OCI-LY3 (cell line): ENCODE results near the gene COL6A3.

Source experiments
- H2AFZ ChIP-seq: fragments of 200-600, 300-600 bp; shearing (Covaris generic); 2 replicates; pipeline ENCODE4 v1.6.0; 2014; ENCODE audit warnings: antibody characterized with exemption, low read depth, low read length
- H3K27ac ChIP-seq: fragments of 200-600, 300-600 bp; sonication (generic); 2 replicates; pipeline ENCODE4 v1.5.1; 2014; ENCODE audit warnings: mild to moderate bottlenecking, low read length, moderate library complexity, mixed read lengths
- H3K27me3 ChIP-seq: fragments of 200-600, 300-600 bp; sonication (generic); 2 replicates; pipeline ENCODE4 v1.6.1; 2014; ENCODE audit warnings: low read depth, low read length, mixed read lengths
- H3K36me3 ChIP-seq: fragments of 200-600, 300-600 bp; sonication (generic); replicated peaks from 2 replicates; pipeline ENCODE3; 2014; ENCODE audit warnings: low read depth, low read length, mixed read lengths
- H3K4me1 ChIP-seq: fragments of 300-600, 200-600 bp; sonication (generic); 2 replicates; pipeline ENCODE4 v1.6.1; 2014; ENCODE audit warnings: low read length, mixed read lengths
- H3K4me2 ChIP-seq: fragments of 200-600, 300-600 bp; sonication (generic); 2 replicates; pipeline ENCODE4 v1.6.1; 2014; ENCODE audit warnings: low read length, mixed read lengths
- H3K4me3 ChIP-seq: fragments of 300-600, 200-600 bp; sonication (generic); 2 replicates; pipeline ENCODE4 v1.5.1; 2014; ENCODE audit warnings: antibody characterized with exemption, mild to moderate bottlenecking, low read length, moderate library complexity
- H3K79me2 ChIP-seq: fragments of 300-600, 200-600 bp; shearing (Covaris generic); 2 replicates; pipeline ENCODE4 v1.6.1; 2014; ENCODE audit warnings: mild to moderate bottlenecking, low read length, mixed read lengths
- H3K9ac ChIP-seq: fragments of 300-600, 200-600 bp; shearing (Covaris generic); 2 replicates; pipeline ENCODE4 v1.6.0; 2014; ENCODE audit warnings: mild to moderate bottlenecking, low read length, moderate library complexity
- H3K9me3 ChIP-seq: fragments of 200-600, 300-600 bp; shearing (Covaris generic); 2 replicates; pipeline ENCODE4 v1.6.1; 2014; ENCODE audit warnings: low read length, mixed read lengths; ENCODE audit not compliant: insufficient read depth
- H4K20me1 ChIP-seq: fragments of 200-600, 300-600 bp; sonication (generic); 2 replicates; pipeline ENCODE4 v1.6.1; 2016; ENCODE audit warnings: low read length, mixed read lengths; ENCODE audit not compliant: insufficient read depth
- CTCF ChIP-seq: fragments of 200-600, 300-600 bp; sonication (generic); IDR thresholded peaks from 2 replicates; pipeline ENCODE4 v1.5.1; 2014; ENCODE audit warnings: antibody characterized with exemption, low read length, low read depth
- EZH2phosphoT487 ChIP-seq: fragments of 200-600 bp; shearing (Covaris generic); IDR thresholded peaks from 2 replicates; pipeline ENCODE4 v1.6.1; 2018; ENCODE audit warnings: antibody characterized with exemption, mixed run types, low read depth

Gene COL6A3

GRCh38 chr2:237345411-237345810, 68.6 kb downstream of the COL6A3 start:
- Histone ChIP-seq H3K27me3 (peaks cover 5% of the 10 kb centered on the region; the same call in 1 of the 2 replicates), H3K4me1 (no peaks in the 10 kb centered on the region), H3K79me2 (no peaks in the 10 kb centered on the region), H2AFZ (no peak overlapping the region), H3K36me3 (no peaks in the 10 kb centered on the region), H4K20me1 (no peaks in the 10 kb centered on the region), H3K4me3 (no peak overlapping the region), H3K9ac (no peak overlapping the region), H3K9me3 (no peaks in the 10 kb centered on the region), H3K27ac (no peak overlapping the region), H3K4me2 (no peak overlapping the region)
- TF ChIP-seq CTCF, result no peak
- TF ChIP-seq EZH2phosphoT487, result no peak

GRCh38 chr2:237344942-237345341, 69.0 kb downstream of the COL6A3 start:
- Histone ChIP-seq H3K27me3 (no peaks in the 10 kb centered on the region; the same call in 1 of the 2 replicates), H3K27ac (no peak overlapping the region), H3K36me3 (no peaks in the 10 kb centered on the region), H3K79me2 (no peaks in the 10 kb centered on the region), H4K20me1 (no peaks in the 10 kb centered on the region), H2AFZ (no peak overlapping the region), H3K9me3 (no peaks in the 10 kb centered on the region), H3K4me1 (no peaks in the 10 kb centered on the region), H3K4me2 (no peak overlapping the region), H3K4me3 (no peak overlapping the region), H3K9ac (no peak overlapping the region)
- TF ChIP-seq CTCF, result no peak
- no peak for TF ChIP-seq EZH2phosphoT487

- Histone ChIP-seq H3K4me2 (no peak overlapping the region), H3K4me1 (no peaks in the 10 kb centered on the region), H3K27me3 (no peaks in the 10 kb centered on the region; the same call in 1 of the 2 replicates), H3K79me2 (no peaks in the 10 kb centered on the region), H4K20me1 (no peaks in the 10 kb centered on the region), H3K4me3 (no peak overlapping the region), H3K9ac (no peak overlapping the region), H2AFZ (no peak overlapping the region), H3K9me3 (no peaks in the 10 kb centered on the region), H3K27ac (no peak overlapping the region), H3K36me3 (no peaks in the 10 kb centered on the region)
- no peak for TF ChIP-seq CTCF
Observed at GRCh38 chr2:237343993-237344392, 70.0 kb downstream of the COL6A3 start.

- H3K9me3 ChIP-seq, result no peaks in the 10 kb centered on the region
- no peak overlapping the region for H2AFZ ChIP-seq
- no peak overlapping the region for H3K4me3 ChIP-seq
- H3K27ac ChIP-seq, result no peak overlapping the region
- H3K9ac ChIP-seq, result no peak overlapping the region
- no peak for TF ChIP-seq EZH2phosphoT487
- no peak for TF ChIP-seq CTCF
- no peaks in the 10 kb centered on the region for H3K27me3 ChIP-seq
- H4K20me1 ChIP-seq, result no peaks in the 10 kb centered on the region
- H3K4me2 ChIP-seq, result no peak overlapping the region
- H3K36me3 ChIP-seq, result no peaks in the 10 kb centered on the region
- no peaks in the 10 kb centered on the region for H3K79me2 ChIP-seq
- no peaks in the 10 kb centered on the region for H3K4me1 ChIP-seq
Observed at GRCh38 chr2:237341872-237342271, 72.1 kb downstream of the COL6A3 start.
